NCI-H2171 treated with DMSO at 0.1 percent for 48 hours (cell line): ENCODE results near the gene ZXDC.

Experiments
- DNase-seq: peaks from one replicate; lab custom pipeline; 2025; lab: John Stamatoyannopoulos, UW

Gene ZXDC

DNA sequence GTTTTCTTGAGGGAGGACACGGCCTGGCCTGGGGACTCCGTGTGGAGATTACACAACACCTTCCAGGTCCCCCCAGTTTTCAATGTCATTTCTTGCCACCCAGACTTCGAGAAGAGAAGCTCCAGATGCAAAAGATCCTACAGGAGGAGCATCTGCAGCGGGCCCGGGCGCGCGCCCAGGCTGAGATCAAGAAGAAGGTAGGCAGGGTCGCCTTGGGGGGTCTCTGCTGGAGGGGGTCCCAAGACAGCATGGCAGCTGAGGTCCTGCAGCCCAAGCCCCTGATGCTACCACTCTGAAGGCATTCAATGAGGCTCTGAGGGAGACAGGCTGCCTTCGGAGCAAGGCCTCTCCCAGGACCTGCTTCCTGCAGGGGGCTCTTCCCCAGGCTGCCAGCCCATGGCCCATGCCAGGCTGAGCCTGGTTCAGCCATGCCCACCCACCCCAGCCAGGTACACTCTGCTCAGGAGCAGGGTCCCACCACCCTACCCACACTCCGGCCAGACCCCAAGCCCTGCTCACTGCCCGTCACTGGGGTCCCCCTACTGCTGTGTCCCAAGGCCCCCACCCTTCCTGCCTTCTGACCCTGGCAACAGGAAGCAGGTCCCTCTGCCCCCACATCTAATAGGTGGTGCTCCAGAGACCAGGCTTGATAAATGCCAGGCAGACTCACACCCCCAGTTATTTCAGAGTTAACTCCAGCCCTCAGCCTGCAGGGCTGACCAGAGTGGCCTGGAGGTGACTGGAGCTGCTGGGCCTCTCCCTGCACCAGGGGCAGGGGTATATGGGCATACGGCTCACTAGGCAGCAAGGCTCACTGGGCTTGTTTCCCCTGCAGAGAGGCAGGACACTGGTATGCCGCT lies 40.0 kb downstream of the ZXDC start:
- DNase-seq: no peak

DNA sequence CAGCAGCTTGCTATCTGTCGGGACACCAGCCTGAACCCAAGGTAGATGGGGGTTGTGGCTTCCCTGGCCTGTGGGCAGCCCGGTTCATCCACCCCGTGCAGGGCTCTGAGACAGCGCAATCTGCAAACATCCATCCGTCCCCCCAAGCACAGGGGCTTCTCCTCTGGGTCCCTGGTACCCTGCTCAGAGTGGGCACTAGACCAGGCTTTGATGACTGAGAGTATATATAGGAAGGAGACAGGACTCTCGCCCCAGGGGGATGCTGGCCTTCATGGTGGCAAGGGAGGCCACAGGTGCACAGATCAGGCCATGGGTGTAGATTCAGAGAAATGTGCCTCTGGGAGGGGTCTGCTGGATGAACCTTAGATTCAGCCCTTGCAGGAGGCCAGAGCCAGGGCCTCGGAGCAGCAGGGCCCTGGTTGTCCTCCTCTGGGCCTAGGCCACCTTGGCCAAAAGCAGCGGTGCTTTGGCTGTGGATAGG lies 40.7 kb downstream of the ZXDC start:
- DNase-seq: no peak

- no peak for DNase-seq
Observed at GRCh38 chr3:126434264-126434590, 41.5 kb downstream of the ZXDC start.

DNA sequence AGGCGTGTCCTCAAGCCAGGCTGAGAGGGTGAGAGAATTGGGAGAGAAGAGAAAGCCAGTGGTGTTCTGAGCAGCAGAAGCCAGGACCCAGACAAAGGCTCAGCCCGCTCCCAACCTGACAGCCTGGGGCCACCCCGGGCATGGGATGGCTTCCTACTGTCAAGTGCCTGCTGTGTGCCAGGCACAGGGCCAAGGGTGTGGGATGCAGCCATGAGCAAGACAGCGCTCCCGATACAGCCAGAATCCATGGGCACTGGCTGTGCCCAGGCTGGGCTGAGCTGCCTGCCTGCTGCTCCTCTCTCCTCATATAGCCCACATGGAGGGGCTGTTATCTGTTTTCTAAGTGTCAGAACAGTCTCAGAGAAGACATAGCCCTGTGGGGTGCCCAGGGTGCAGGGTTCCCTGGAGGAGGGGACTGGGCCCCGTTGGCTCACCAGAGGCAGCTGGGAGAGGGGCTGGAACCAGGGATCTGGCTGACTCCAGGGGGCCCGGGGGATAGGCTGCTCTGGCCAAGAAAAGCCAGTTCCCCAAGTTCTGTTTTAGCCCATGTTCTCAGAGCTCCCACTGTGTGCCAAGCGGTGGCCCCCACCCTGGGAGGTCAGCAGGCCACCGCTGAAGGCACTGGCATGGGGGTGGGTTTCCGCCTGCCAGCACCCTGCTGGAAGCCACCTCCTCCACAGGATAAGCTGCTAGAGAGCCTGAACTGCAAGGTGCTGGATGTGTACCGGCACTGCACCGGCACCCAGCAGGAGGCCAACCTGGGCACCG lies 42.0 kb downstream of the ZXDC start:
- DNase-seq: peak; percentile 16

DNA sequence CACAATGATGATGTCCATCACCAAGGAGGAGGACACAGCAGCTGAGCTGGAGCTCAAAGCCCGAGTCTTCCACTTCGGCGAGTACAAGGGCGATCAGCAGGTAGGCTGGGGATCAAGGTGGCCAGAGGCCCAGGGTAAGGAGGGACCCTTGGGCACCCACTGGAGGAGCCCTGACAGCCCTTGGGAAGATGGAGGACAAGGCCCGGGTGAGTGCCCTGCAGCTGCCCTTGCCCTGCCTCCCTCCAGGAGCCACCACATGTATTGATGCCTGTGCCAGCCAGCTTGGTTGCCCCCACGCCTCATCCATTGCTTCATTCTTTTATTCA lies 42.6 kb downstream of the ZXDC start:
- DNase-seq: no peak

DNA sequence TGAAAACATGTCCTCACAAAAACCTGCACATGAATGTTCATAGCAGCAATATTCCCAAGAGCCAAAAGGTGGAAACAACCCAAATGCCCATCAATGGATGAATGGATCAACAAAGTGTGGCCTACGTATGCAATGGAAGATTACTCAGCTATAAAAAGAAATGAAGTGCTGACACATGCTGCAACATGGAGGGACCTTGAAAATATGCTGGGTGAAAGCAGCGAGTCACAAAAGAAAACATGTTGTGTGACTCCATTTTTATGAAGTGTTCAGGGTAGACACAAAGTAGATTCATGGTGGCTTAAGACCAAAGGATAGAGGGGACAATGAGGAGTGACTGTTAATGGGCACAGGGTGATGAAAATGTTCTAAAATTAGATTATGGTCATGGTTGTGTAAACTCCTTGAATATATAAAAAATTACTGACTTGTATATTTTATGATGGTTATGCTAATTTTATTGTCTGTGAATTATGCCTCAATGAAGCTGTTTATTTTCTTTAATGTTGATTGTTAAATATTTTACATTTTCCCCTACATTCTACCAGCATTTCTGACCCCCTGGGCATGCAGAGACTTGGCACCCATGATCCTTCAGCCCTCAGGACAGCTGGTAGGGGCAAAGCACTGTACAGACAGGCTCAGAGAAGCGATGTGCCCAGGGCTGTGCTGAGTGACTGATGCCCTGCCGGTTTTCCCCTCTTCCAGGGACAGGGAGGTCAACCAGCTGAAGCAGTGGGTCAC lies 43.2 kb downstream of the ZXDC start:
- no peak for DNase-seq

GRCh38 chr3:126431103-126431534 lies 44.6 kb downstream of the ZXDC start:
- DNase-seq: no peak

DNA sequence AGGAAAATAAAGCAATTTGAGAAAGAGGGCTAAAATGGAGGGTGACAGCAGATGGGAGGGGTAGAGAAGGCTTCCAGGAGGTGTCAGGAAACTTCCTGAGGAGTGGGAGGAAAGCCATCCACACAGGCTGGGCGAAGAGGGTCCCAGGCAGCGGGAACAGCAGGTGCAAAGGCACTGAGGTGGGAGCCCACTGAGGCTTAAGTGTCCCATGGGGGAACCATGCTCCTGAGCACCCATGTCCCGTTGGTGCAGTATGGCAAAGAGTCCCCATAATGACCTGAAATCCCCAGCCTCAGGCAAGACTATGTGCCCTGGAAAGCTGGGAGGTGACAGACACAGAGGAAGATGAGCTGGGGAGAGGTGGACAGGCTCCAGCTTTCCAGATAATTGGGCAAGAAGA lies 50.9 kb downstream of the ZXDC start:
- DNase-seq: no peak

DNA sequence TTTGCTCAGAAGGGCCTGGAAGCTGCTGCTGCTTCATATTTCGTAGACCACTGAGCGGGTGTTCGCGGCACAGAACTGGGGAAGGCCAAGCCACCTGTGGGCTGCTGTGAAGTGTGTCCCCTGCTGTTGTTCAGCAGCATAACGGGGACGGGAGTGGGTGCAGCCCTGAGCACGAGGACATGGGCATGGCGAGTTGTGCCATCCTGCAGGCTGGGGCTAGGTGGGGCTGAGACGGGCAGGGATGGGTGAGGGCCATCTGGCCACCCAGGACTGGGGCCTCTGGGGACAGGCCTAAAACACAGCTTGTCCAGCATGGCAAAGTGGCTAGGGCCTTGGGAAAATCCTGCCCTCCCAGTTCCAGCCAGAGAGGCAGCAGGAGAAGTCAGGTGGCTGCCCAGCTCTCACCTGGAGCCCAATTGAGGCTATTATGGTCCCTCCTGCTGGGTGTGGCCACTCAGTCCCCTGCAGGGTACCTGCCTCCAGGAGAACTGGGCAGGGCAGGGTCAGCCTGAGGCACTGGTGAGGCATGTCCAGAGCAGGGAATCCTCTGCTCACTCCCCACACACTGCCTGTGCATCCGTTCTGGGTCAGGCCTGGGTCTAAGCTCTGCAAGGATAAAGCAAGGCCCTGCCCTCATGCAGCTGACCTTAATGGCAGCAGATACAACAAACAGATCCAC lies 51.5 kb downstream of the ZXDC start:
- no peak for DNase-seq

DNA sequence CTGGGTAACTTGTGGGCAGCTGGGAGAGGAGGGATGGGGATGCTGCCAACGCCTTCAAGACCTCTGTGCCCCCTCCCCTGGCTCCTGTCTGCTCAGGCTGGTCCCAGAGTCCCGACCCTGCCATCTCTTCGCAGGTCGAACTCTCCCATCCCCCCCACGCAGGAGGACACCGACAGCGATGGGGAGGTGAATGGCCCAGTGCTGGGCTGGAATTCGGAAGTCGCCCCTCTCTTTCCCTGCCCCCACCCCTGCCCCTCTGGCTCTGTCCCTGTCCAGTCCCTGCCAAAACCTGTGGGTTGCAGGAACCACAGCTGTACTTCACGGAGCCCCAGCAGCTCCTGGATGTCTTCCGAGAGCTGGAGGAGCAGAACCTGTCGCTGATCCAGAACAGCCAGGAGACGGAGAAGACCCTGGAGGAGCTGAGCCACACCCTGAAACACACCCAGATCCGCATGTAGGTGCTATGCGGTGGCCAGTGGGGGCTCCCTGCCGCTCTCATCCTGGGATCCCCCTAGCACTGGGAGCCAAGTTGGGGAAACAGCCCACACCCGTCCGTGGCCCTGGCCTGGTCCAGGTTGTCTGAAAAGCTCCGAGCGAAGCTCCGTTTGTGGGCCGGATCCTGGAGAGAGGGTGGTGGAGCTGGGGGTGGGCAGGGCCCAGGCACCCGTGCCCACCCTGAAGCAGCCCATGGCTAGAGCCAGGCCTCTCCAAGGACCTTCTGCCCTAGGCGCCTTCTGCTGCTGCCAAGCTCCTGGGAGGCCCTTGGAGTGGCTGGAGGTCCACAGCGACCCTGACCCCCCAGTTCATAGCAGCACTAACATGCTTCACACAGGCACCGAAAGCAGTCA lies 52.3 kb downstream of the ZXDC start:
- no peak for DNase-seq

- no peak for DNase-seq
Observed at GRCh38 chr3:126422571-126423091, 53.1 kb downstream of the ZXDC start.

GRCh38 chr3:126422121-126422520 lies 53.6 kb downstream of the ZXDC start:
- no peak for DNase-seq

- DNase-seq: no peak
Observed at GRCh38 chr3:126421573-126422119, 54.0 kb downstream of the ZXDC start.

- DNase-seq: no peak
Observed at GRCh38 chr3:126419886-126420786, 55.6 kb downstream of the ZXDC start.

DNA sequence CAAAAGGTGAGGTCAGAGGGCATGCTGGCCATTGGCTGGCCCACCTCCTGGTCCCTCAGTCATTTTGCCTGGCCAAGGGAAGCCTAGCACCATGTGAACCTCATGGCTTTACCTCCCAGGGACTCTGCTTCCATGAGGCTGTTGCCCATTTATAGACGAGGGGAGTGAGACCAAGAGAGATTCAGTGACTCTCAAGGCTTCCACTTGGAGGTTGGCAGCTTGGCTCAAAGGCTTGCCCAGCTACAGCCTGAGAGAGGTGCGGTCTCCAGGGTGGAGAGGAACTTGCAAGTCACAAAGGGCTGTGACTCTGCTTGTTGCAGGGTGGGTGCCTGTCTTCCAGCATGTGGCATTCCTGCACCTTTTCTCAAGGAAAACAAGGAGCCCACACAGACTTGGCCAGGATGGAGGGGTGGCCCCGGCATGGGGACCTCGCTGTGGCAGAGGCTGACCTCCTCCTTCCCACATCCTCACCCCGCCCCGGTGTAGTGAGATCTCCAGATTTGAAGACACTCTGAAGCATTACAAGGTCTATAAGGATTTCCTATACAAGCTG lies 56.5 kb downstream of the ZXDC start:
- no peak for DNase-seq

GRCh38 chr3:126418661-126419131 lies 57.0 kb downstream of the ZXDC start:
- DNase-seq: no peak

DNA sequence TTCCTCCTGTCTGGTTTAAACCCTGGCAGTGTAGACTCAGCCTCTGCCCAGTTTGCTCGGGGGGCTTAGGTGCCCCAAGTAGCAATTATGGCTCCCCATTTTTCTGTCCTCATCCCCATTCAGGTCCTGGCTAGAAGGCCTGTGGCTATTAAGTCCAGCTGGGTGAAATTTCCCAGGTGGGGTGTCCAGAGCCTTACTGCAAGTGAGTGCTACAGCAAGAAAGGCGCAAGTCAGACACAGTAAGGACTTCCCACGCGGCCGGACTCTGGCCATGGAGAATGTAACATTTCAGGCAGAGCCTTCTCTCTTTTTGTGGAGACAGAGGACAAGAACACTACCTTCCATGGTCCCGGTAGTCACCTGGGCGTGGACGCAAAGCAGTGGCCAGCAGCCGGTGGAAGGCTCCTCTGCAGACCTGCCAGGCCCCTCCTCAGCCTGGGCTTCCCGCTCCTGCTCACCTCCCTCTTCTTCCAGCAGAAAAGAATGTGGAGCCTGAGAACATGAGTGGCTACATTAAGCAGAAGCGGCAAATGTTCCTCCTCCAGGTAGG lies 57.6 kb downstream of the ZXDC start:
- DNase-seq: no peak

- DNase-seq: no peak
Observed at GRCh38 chr3:126417515-126417914, 58.2 kb downstream of the ZXDC start.

DNA sequence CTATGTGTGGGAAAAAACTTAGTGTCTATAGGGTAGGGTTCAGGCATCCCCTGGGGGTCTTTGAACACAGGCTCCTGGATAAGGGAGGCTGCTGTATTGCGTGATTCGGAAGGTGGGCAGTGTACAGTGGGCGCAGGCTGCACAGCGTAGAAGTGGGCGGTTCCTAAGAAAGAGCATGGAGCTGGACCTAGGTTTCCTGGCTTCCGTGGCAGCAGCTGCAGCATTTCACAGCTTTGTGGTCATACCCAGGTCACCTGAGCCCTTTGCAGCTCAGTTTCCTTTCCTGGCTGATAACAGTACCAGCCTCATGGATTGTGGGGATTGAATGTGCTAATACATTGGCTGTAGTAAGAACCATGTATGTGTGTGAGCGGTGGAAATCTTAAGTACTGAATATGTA lies 58.7 kb downstream of the ZXDC start:
- no peak for DNase-seq
